DOHH2 (cell line): ENCODE data around the gene PACRG.

Source experiments
- CTCF ChIP-seq: fragments of 200-600 bp; sonication (generic); IDR thresholded peaks from one replicate; pipeline ENCODE4 v1.5.1; 2014; ENCODE audit warnings: antibody characterized with exemption, mild to moderate bottlenecking, low read depth, low read length; ENCODE audit not compliant: poor library complexity, severe bottlenecking
- EZH2phosphoT487 ChIP-seq: fragments of 200-600 bp; sonication (generic); IDR thresholded peaks from 2 replicates; pipeline ENCODE4 v1.6.1; 2017; ENCODE audit warnings: borderline replicate concordance, mild to moderate bottlenecking, antibody characterized with exemption, low read length, moderate library complexity, mixed read lengths

- TF ChIP-seq CTCF (no peak), EZH2phosphoT487 (no peak)
These were observed 575.0 kb downstream of the PACRG start for GRCh38 chr6:163302747-163303146.
